Right lobe of liver (tissue), 4 donors: ENCODE data around the gene SLC26A8.

ENCODE experiments used
- CTCF ChIP-seq, 4 donors: fragments of 200-600 bp in 3 of 4; fragments of 450-650 bp in 1 of 4; IDR thresholded peaks; one replicate each; pipeline versions ENCODE4 v1.5.1 to v1.8.0; 2016 to 2022; ENCODE audit warnings: antibody characterized with exemption in 4 of 4, mild to moderate bottlenecking in 2 of 4
- POLR2A ChIP-seq: fragments of 450-650 bp; IDR thresholded peaks from one replicate; pipeline ENCODE4 v1.6.1; 2017; ENCODE audit warnings: antibody characterized with exemption, mild to moderate bottlenecking
- donor health status: DM: no; HTN: no; CAD: no.
- donor health status: DM: no; HTN: no; CAD: no.
- donor health status: DM: no; HTN: yes; CAD: no.

- TF ChIP-seq CTCF (IDR thresholded peaks at IDR 0.05): no peak
- TF ChIP-seq POLR2A: no peak
Observed at GRCh38 chr6:35906499-35906846, 118.0 kb downstream of the SLC26A8 start.
